Astrocyte (in vitro differentiated cells and primary cell): ENCODE data around the gene FAIM.

ENCODE experiments used
- CTCF ChIP-seq: IDR thresholded peaks from 2 replicates; pipeline ENCODE4 v1.5.1; 2011; ENCODE audit warnings: low read depth, mild to moderate bottlenecking, inconsistent platforms, low read length, moderate library complexity; ENCODE audit not compliant: insufficient read depth
- EZH2 ChIP-seq: IDR thresholded peaks from 2 replicates; pipeline ENCODE4 v1.6.1; 2012; ENCODE audit warnings: mild to moderate bottlenecking, low read length, inconsistent platforms; ENCODE audit not compliant: insufficient read depth

GRCh38 chr3:138620431-138620830 lies 11.9 kb downstream of the FAIM start:
- TF ChIP-seq CTCF (no peak), EZH2 (no peak)
